Measurements from ENCODE around the gene FATE1.

- TF ChIP-seq SUZ12 (IDR thresholded peaks at IDR 0.05; ENCODE audit: extremely low read depth, insufficient read depth, insufficient read length) = no peak
- TF ChIP-seq YY1 (IDR thresholded peaks at IDR 0.05; ENCODE audit: insufficient read depth, insufficient read length) = no peak
These were observed 13.7 kb upstream of the FATE1 start for GRCh38 chrX:151702026-151702714.
